GM10266 (cell line): Measurements from ENCODE around the gene AFAP1L1.

Experiments used
- DNase-seq: peaks from one replicate; pipeline ENCODE4 v3.0.0; 2012; ENCODE audit errors: extremely low spot score
- TF ChIP-seq, protein P1 (sequence below): IDR thresholded peaks from 2 replicates; pipeline ENCODE4 v1.5.1; 2012; ENCODE audit warnings: mild to moderate bottlenecking, low read depth; ENCODE audit not compliant: control insufficient read depth, insufficient read depth; ENCODE audit errors: missing control alignments

AFAP1L1 gene

DNA sequence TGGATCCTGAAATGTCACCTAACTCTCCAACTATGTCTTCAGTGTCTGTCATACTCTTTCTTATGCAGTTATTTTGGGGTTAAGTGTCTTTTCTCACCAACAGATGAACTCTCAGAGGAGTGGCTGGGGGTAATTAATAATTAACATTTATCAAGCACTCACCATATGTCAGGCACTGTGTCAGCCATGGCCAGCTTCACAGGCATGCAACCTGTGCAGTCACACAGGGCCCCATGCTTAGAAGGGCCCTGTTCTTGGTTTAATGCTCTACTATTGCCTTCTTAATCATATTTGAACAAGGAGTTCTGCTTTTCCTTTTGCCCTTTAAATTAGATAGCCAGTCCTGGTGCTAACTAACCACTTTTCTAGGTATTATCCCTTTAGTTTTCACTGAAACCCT, 70.2 kb downstream of the AFAP1L1 start:
- TF ChIP-seq, protein P1, sequence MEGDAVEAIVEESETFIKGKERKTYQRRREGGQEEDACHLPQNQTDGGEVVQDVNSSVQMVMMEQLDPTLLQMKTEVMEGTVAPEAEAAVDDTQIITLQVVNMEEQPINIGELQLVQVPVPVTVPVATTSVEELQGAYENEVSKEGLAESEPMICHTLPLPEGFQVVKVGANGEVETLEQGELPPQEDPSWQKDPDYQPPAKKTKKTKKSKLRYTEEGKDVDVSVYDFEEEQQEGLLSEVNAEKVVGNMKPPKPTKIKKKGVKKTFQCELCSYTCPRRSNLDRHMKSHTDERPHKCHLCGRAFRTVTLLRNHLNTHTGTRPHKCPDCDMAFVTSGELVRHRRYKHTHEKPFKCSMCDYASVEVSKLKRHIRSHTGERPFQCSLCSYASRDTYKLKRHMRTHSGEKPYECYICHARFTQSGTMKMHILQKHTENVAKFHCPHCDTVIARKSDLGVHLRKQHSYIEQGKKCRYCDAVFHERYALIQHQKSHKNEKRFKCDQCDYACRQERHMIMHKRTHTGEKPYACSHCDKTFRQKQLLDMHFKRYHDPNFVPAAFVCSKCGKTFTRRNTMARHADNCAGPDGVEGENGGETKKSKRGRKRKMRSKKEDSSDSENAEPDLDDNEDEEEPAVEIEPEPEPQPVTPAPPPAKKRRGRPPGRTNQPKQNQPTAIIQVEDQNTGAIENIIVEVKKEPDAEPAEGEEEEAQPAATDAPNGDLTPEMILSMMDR = no peak
- no peak for DNase-seq

DNA sequence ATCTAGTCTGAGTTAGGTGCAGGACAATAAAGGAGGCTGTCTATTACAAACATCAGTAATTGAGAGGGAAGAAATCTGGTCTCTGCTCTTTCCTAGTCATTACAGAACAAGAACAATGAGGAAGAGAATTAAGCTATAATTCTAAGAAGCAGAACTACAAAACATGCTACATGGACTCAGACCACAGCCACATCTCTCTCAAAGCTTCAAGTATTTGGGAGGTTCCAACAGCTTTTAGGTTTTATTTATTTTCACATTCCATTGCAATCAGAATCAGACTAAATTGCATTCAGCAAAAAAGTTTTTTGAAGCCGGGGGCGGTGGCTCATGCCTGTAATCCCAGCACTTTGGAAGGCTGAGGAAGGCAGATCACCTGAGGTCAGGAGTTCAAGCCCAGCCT, 72.5 kb downstream of the AFAP1L1 start:
- no peak for DNase-seq
- TF ChIP-seq, protein P1 = no peak

DNA sequence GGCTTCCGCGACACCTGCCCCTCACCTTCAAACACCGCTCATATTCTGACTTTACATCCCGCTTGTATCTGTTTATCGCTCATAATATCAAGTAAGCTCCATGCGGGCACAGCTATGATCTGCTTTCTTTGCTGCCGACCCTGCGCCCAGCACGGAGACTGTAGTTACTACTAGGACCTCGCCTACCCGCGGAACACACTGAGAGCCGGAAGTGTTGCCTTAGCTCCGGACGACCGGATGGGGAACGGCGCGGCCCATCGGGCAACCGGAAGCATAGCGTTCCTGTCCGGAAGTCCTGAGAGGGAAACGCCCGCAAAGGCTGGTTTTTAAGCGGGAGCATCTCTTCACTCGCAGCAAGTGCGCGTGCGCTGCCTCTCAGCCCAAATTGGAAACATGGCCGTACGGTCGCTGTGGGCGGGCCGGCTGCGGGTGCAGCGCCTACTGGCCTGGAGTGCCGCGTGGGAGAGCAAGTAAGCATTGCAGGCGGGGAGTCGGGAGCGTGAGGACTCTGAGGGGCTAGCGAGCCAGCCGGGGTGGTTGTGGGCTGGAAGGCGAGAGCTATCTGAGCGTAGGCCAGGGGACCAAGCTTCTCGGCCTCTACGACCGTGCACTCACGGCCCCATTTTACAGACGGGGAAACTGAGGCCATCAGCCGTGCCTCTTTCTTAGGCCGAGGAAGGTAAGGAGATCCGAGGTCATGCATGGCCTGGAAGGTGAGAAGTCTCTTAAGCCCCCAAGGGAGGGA, 73.7 kb downstream of the AFAP1L1 start, which contains the start of gene GRPEL2:
TSS of gene GRPEL2 (plus strand) at position 353 of the 745 bp plus-strand sequence. CDS start at position 394, 41 bp downstream.
- TF ChIP-seq, protein P1 = no peak
- peak; percentile 90 for DNase-seq

DNA sequence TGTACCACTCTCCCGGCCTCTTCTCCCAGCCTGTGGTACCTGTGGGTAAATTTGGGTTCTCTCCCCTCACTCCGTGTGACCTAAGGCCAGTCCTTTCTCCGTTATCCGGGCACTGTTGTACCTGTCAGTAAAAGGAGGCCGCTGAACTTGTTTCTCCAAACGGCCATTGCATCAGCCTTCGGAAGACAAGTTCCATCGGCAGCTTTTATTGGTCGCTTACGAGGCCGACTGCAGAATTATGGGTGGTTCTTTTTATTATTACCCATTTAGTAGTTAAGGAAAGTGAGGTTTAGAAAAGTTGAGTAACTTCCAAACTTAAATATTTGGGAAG, 74.2 kb downstream of the AFAP1L1 start:
- TF ChIP-seq, protein P1 = no peak
- no peak for DNase-seq

DNA sequence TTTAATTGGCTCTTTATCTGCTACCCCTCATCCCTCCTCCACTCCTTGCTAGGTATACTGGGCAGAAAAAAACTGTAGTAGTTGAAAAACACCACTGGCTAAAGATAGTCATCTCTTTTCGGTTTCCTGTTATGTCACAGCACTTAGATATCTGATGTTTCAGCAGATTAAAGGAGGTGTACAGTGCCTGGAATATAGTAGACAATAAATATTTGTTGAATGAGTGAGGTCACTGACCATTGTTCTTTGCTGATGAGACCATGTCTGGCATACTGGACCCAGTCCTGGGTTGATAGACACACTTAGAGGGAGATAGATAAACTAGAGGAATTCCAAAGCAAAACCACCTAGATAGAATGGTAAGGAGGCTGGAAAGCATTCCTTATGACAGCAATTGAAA, 76.9 kb downstream of the AFAP1L1 start:
- DNase-seq = no peak
- TF ChIP-seq, protein P1 = no peak

DNA sequence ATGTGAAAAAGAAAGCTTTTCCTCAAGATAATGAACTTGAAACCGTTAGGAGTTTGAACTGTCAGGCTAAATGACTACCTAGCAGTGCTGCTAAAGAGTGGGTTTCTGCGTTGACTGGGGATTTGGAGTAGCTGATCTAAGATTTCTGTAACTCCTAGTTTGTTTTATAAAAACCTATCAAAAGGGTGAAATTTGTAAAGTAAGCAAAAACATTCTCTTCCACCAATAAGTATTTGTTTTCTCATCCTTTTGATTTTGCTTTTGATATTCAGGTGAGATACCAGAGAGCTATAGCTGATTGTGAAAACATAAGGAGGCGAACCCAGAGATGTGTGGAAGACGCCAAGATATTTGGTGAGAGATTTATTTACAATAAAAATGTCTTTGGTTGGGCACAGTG, 77.7 kb downstream of the AFAP1L1 start:
- TF ChIP-seq, protein P1 = no peak
- DNase-seq = no peak

DNA sequence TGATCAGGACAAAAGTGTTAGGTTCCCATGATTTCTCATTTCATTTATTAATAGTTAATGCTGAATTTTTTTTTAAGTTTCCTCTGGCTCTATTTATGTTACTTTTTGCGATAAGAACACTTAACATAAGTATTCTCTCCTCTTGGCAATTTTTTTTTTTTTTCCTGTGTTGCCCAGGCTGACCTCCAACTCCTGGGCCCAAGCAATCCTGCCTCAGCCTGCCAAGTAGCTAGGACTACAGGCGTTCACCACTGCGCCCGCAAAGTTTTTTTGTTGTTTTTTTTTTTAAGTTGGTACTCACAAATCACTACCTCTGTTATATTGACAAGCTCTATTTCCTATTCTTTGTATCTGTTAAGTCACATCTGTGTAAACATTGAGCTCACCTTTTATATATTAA, 80.5 kb downstream of the AFAP1L1 start:
- TF ChIP-seq, protein P1 = no peak
- no peak for DNase-seq
